Testis (tissue), 3 donors: ENCODE results near the gene RNGTT. TPM values are rescaled to one million over a fixed set of nuclear protein-coding genes. Genes with fewer than 3 reads are reported as not detected.

Source experiments
- DNase-seq: peaks from one replicate; pipeline ENCODE4 v3.0.0-alpha.2; 2019
- H3K27ac ChIP-seq, 2 donors: fragments of 200-600 bp; sonication (generic); one replicate each; pipeline ENCODE4 v1.5.1; 2019
- H3K27me3 ChIP-seq: fragments of 200-600 bp; sonication (generic); one replicate; pipeline ENCODE4 v1.5.1; 2019
- H3K36me3 ChIP-seq: fragments of 200-600 bp; sonication (generic); one replicate; pipeline ENCODE4 v1.5.1; 2017; ENCODE audit warnings: low read depth; ENCODE audit errors: missing control alignments
- H3K4me1 ChIP-seq: fragments of 200-600 bp; sonication (generic); one replicate; pipeline ENCODE4 v1.5.1; 2019
- H3K4me3 ChIP-seq, 2 donors: fragments of 200-600 bp; sonication (generic); one replicate each; pipeline ENCODE4 v1.5.1; 2017 to 2019
- H3K9me3 ChIP-seq: fragments of 200-600 bp; sonication (generic); one replicate; pipeline ENCODE4 v1.5.1; 2017
- POLR2A ChIP-seq: fragments of 450-650 bp; IDR thresholded peaks from one replicate; pipeline ENCODE4 v1.6.1; 2017; ENCODE audit warnings: antibody characterized with exemption, mild to moderate bottlenecking, moderate library complexity
- WGBS, 2 donors: methylation state at CpG; one replicate each; pipeline ENCODE4 v1.1.5; 2018; 5-methylcytosine and 5-hydroxymethylcytosine counted together
- intact Hi-C: fragments of 100-400 bp; cut with DNase I; formaldehyde crosslinking; loops from one replicate; pipeline ENCODE4 v1.15.1; 2023; ENCODE audit warnings: low total_unique reads
- polyA plus RNA-seq: library from polyadenylated mRNA; stranded (reverse); fragments of 350-450 nt; fragmentation: Illumina TruSeq; extraction: RNeasy Lipid Tissue Mini Kit (QIAGEN cat#74804); gene quantifications from one replicate; pipeline ENCODE4 v1.2.3, GENCODE V29; 2014; ENCODE audit warnings: low read depth, low replicate concordance; ENCODE audit not compliant: insufficient read depth
- total RNA-seq, 2 donors: library from RNA; depleted of rRNA; stranded (reverse); fragments of >200 nt; gene quantifications; one replicate each; pipeline ENCODE4 v1.2.3, GENCODE V29; 2016
- TF ChIP-seq, protein P1 (sequence below), 3 experiments: fragments of 450-650 bp in 2 of 3; fragments of 200-600 bp in 1 of 3; sonication (generic) in 1 of 3; IDR thresholded peaks; one replicate each; pipeline ENCODE4 v1.5.1; 2016 to 2019; ENCODE audit warnings: antibody characterized with exemption in 3 of 3, mild to moderate bottlenecking in 2 of 3, moderate library complexity in 1 of 3

RNGTT gene
- total and polyA plus RNA-seq, 3 donors from 2014 or later = 19.4 to 27.0 (median 22.1) TPM

DNA sequence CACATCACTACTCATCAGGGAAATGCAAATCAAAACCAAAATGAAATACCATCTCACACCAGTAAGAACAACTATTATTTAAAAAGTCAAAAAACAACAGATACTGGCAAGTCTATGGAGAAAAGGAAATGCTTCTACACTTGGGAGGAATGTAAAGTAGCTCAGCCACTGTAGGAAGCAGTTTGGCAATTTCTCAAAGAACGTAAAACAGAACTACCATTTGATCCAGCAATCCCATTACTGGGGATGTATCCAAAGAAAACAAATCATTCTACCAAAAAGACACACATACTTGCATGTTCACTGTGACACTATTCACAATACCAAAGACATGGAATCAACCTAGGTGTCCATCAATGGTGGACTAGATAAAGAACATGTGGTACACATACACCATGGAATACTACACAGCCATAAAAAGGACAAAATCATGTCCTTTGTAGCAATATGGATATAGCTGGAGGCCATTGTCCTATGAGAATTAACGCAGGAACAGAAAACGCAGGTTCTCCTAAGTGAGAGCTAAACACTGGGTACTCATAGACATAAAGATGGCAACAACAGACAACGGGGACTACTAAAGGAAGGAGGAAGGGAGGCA is 260.4 kb downstream of the RNGTT start:
- TF ChIP-seq POLR2A = no peak
- TF ChIP-seq, protein P1, sequence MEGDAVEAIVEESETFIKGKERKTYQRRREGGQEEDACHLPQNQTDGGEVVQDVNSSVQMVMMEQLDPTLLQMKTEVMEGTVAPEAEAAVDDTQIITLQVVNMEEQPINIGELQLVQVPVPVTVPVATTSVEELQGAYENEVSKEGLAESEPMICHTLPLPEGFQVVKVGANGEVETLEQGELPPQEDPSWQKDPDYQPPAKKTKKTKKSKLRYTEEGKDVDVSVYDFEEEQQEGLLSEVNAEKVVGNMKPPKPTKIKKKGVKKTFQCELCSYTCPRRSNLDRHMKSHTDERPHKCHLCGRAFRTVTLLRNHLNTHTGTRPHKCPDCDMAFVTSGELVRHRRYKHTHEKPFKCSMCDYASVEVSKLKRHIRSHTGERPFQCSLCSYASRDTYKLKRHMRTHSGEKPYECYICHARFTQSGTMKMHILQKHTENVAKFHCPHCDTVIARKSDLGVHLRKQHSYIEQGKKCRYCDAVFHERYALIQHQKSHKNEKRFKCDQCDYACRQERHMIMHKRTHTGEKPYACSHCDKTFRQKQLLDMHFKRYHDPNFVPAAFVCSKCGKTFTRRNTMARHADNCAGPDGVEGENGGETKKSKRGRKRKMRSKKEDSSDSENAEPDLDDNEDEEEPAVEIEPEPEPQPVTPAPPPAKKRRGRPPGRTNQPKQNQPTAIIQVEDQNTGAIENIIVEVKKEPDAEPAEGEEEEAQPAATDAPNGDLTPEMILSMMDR (IDR thresholded peaks at IDR 0.05) = no peak
- intact Hi-C loops = no loop called here
- Histone ChIP-seq H3K27me3 (no peaks in the 10 kb centered on the region), H3K4me1 (peaks cover 3% of the 10 kb centered on the region), H3K36me3 (no peaks in the 10 kb centered on the region), H3K27ac (no peak overlapping the region), H3K4me3 (no peak overlapping the region), H3K9me3 (no peaks in the 10 kb centered on the region)
- WGBS, 2 donors = 83 to 97% methylated on average over 4 of the region's 4 CpGs
- DNase-seq = no peak

DNA sequence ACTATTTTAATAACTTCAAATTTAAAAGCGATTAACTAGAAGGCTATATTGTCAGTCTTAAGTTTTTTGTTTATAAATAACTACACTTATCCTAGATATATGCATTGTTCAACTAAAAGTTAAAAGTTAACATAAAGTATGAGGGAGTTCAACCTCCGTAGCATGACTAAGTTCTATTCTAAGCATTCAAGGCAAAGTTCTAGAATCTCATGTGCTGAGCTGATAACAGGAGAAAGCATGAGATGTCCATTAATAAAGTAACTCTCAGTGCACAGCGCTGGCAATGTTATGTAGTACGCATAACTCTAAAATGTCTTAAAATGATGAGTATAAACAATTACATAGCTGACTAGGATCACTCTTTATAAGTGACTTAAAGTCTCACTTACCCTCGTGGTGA is 264.8 kb downstream of the RNGTT start:
- WGBS, 2 donors = 76 to 81% methylated on average over 5 of the region's 5 CpGs
- no peaks in the 10 kb centered on the region for H3K9me3 ChIP-seq
- no peaks in the 10 kb centered on the region for H3K36me3 ChIP-seq
- H3K4me1 ChIP-seq = no peaks in the 10 kb centered on the region
- TF ChIP-seq POLR2A = no peak
- TF ChIP-seq, protein P1 (IDR thresholded peaks at IDR 0.05) = no peak
- H3K27me3 ChIP-seq = no peaks in the 10 kb centered on the region
- DNase-seq = no peak
- intact Hi-C loops = no loop called here
- no peak overlapping the region for H3K4me3 ChIP-seq
- H3K27ac ChIP-seq = no peak overlapping the region

DNA sequence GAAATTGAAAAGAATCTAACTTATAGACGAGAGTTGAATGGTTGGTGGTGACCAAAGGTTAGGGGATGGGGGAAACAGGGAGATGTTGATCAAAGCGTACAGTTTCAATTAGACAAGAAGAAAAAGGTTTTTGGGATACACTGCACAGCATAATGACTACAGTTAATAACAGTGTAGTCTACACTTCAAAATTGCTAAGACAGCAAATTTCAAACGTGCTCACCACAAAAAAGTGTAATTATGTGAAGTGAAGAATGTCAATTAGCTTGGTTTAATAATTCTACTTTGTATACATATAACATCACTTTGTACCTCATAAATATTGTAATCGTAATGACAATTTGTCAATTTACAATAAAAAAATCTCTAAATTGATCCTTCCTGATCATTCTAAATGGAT is 267.5 kb downstream of the RNGTT start:
- no peaks in the 10 kb centered on the region for H3K4me1 ChIP-seq
- H3K27me3 ChIP-seq = no peaks in the 10 kb centered on the region
- intact Hi-C loops = no loop called here
- no peak overlapping the region for H3K27ac ChIP-seq
- no peak overlapping the region for H3K4me3 ChIP-seq
- no peaks in the 10 kb centered on the region for H3K9me3 ChIP-seq
- 91% methylated on average over 4 of the region's 4 CpGs for WGBS, 2 donors
- TF ChIP-seq, protein P1 (IDR thresholded peaks at IDR 0.05) = no peak
- no peak for TF ChIP-seq POLR2A
- no peaks in the 10 kb centered on the region for H3K36me3 ChIP-seq
- DNase-seq = no peak

DNA sequence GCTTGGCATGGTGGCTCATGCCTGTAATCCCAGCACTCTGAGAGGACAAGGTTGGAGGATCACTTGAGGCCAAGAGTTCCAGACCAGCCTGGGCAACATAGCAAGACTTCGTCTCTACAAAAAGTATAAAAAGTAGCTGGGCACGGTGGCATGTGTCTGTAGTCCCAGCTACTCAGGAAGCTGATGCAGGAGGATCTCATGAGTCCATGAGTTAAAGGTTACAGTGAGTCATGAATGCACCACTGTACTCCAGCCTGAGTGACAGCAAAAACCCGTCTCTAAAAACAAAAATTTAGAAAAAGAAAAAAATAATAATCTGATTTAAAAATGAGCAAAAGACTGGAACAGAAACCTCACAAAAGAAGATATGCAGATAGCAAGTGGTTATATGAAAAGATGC is 279.7 kb downstream of the RNGTT start:
- no peaks in the 10 kb centered on the region for H3K27me3 ChIP-seq
- TF ChIP-seq, protein P1 (IDR thresholded peaks at IDR 0.05) = no peak
- no peak for TF ChIP-seq POLR2A
- H3K4me3 ChIP-seq = no peak overlapping the region
- no peak overlapping the region for H3K27ac ChIP-seq
- intact Hi-C loops = no loop called here
- H3K9me3 ChIP-seq = no peaks in the 10 kb centered on the region
- WGBS, 2 donors = 91 to 96% methylated on average over 3 of the region's 3 CpGs
- H3K4me1 ChIP-seq = no peaks in the 10 kb centered on the region
- no peaks in the 10 kb centered on the region for H3K36me3 ChIP-seq
- DNase-seq = no peak

DNA sequence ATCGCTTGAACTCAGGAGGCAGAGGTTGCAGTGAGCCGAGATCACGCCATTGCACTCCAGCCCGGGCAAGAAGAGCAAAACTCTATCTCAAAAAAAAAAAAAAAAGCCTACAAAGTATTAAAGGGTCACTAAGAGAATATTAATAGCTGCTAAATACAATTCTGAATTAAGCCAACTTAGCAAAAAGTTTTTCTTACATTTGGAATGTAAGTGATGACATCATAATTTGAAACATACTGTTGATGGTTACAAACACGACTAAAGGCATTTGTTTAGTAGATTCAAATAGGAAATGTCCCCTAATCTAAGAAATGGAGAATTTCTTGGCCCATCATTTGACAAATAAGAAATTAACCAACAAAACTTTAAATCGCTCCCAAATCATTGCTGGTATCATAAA is 282.8 kb downstream of the RNGTT start:
- Histone ChIP-seq H3K27ac (no peak overlapping the region), H3K4me3 (no peak overlapping the region)
- intact Hi-C loops = no loop called here

More for the DNA sequence above, 282.8 kb downstream of the RNGTT start:
- Histone ChIP-seq H3K4me1 (no peaks in the 10 kb centered on the region), H3K36me3 (no peaks in the 10 kb centered on the region), H3K27me3 (no peaks in the 10 kb centered on the region), H3K9me3 (no peaks in the 10 kb centered on the region)
- no peak for DNase-seq
- TF ChIP-seq, protein P1 (IDR thresholded peaks at IDR 0.05) = no peak
- TF ChIP-seq POLR2A = no peak
- WGBS, 2 donors = 91 to 95% methylated on average over 6 of the region's 6 CpGs
